HL-60 (cell line): ENCODE measurements around the gene BCAT1.
"Not testable (repeated sequence)": the region's sequence is repeated elsewhere in the genome, so short reads cannot be mapped to it uniquely, and the experiment has no call there.

ENCODE experiments used
- DNase-seq, 2 experiments: peaks; one replicate each; pipeline ENCODE4 v3.0.0-alpha.2; 2010 to 2020; ENCODE audit warnings: low read depth in 1 of 2, low spot score in 1 of 2
- H3K27ac ChIP-seq: fragments of 250-450 bp; sonication (Bioruptor Pico); replicated peaks from 2 replicates; pipeline ENCODE4 v1.5.1; 2020; ENCODE audit warnings: mild to moderate bottlenecking, moderate library complexity
- H3K27me3 ChIP-seq: fragments of 250-450 bp; sonication (Bioruptor Pico); 2 replicates; pipeline ENCODE4 v1.5.1; 2021; ENCODE audit warnings: mild to moderate bottlenecking, moderate library complexity; ENCODE audit not compliant: insufficient read depth, poor library complexity, severe bottlenecking
- H3K4me3 ChIP-seq: replicated peaks from 2 replicates; pipeline ENCODE4 v1.5.1; 2011; ENCODE audit warnings: mild to moderate bottlenecking, control low read depth, low read length; ENCODE audit not compliant: insufficient read depth
- GABPA ChIP-seq: IDR thresholded peaks from 2 replicates; pipeline ENCODE4 v1.6.1; 2012; ENCODE audit warnings: low read depth
- POLR2AphosphoS5 ChIP-seq: IDR thresholded peaks from 2 replicates; pipeline ENCODE4 v1.6.1; 2012; ENCODE audit warnings: low read depth
- SPI1 ChIP-seq: IDR thresholded peaks from 2 replicates; pipeline ENCODE4 v1.6.1; 2012; ENCODE audit warnings: low read depth, mild to moderate bottlenecking, borderline replicate concordance
- TF ChIP-seq, protein P1 (sequence below): IDR thresholded peaks from one replicate; pipeline ENCODE4 v1.5.1; 2011; ENCODE audit warnings: low read length, control low read depth, inconsistent platforms; ENCODE audit not compliant: insufficient read depth
- TF ChIP-seq, protein P2 (sequence below): IDR thresholded peaks from 2 replicates; pipeline ENCODE4 v1.6.1; 2012; ENCODE audit warnings: low read depth; ENCODE audit not compliant: insufficient replicate concordance

Gene BCAT1

DNA sequence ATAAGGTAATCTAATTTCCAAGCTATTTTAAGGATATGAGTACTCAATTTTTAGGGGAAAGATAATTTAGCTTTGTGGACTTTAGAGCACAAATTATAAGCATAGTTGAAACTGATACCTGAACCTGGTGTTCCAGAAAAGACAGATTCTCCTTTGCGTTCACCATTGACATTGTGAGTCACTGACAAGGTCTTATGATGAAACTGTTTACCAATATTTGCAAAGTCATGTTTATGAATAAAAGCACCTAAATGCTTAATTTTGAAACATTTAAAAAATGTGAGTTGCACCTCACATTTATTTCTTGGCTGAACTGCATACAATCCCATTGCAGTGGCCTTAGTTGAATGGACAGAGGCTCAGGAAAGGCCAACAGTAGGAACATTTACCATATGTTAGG, 3.9 kb downstream of the BCAT1 start:
- Histone ChIP-seq H3K27ac (peak overlapping the region; percentile 87; the same call in 1 of the 2 replicates), H3K27me3 (no peaks in the 10 kb centered on the region), H3K4me3 (no peak overlapping the region)
- TF ChIP-seq, protein P1, sequence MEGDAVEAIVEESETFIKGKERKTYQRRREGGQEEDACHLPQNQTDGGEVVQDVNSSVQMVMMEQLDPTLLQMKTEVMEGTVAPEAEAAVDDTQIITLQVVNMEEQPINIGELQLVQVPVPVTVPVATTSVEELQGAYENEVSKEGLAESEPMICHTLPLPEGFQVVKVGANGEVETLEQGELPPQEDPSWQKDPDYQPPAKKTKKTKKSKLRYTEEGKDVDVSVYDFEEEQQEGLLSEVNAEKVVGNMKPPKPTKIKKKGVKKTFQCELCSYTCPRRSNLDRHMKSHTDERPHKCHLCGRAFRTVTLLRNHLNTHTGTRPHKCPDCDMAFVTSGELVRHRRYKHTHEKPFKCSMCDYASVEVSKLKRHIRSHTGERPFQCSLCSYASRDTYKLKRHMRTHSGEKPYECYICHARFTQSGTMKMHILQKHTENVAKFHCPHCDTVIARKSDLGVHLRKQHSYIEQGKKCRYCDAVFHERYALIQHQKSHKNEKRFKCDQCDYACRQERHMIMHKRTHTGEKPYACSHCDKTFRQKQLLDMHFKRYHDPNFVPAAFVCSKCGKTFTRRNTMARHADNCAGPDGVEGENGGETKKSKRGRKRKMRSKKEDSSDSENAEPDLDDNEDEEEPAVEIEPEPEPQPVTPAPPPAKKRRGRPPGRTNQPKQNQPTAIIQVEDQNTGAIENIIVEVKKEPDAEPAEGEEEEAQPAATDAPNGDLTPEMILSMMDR, result no peak
- TF ChIP-seq SPI1, result no peak
- TF ChIP-seq POLR2AphosphoS5, result no peak
- TF ChIP-seq GABPA, result no peak
- TF ChIP-seq, protein P2, sequence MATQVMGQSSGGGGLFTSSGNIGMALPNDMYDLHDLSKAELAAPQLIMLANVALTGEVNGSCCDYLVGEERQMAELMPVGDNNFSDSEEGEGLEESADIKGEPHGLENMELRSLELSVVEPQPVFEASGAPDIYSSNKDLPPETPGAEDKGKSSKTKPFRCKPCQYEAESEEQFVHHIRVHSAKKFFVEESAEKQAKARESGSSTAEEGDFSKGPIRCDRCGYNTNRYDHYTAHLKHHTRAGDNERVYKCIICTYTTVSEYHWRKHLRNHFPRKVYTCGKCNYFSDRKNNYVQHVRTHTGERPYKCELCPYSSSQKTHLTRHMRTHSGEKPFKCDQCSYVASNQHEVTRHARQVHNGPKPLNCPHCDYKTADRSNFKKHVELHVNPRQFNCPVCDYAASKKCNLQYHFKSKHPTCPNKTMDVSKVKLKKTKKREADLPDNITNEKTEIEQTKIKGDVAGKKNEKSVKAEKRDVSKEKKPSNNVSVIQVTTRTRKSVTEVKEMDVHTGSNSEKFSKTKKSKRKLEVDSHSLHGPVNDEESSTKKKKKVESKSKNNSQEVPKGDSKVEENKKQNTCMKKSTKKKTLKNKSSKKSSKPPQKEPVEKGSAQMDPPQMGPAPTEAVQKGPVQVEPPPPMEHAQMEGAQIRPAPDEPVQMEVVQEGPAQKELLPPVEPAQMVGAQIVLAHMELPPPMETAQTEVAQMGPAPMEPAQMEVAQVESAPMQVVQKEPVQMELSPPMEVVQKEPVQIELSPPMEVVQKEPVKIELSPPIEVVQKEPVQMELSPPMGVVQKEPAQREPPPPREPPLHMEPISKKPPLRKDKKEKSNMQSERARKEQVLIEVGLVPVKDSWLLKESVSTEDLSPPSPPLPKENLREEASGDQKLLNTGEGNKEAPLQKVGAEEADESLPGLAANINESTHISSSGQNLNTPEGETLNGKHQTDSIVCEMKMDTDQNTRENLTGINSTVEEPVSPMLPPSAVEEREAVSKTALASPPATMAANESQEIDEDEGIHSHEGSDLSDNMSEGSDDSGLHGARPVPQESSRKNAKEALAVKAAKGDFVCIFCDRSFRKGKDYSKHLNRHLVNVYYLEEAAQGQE, result no peak
- no peak for DNase-seq

DNA sequence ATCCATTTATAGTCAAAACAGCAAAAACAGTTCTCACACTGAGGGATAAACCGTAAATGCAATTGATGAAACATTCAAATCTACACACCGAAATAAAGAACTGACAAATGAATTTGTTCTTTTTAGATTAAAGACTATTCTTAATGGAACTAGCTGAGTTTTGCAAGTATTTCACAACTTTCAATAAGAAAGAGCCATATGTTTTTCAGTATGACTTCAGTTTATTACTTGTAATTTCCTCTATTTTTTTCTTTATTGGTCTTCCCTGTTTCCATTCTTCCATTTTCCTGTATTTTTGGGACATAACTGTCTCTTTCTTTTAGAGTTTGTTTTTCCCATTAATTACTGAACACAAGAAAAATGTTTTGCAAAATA, 4.3 kb downstream of the BCAT1 start:
- Histone ChIP-seq H3K27ac (no peak overlapping the region), H3K4me3 (no peak overlapping the region), H3K27me3 (no peaks in the 10 kb centered on the region)
- DNase-seq, result no peak
- TF ChIP-seq, protein P1, result no peak
- no peak for TF ChIP-seq SPI1
- no peak for TF ChIP-seq POLR2AphosphoS5

DNA sequence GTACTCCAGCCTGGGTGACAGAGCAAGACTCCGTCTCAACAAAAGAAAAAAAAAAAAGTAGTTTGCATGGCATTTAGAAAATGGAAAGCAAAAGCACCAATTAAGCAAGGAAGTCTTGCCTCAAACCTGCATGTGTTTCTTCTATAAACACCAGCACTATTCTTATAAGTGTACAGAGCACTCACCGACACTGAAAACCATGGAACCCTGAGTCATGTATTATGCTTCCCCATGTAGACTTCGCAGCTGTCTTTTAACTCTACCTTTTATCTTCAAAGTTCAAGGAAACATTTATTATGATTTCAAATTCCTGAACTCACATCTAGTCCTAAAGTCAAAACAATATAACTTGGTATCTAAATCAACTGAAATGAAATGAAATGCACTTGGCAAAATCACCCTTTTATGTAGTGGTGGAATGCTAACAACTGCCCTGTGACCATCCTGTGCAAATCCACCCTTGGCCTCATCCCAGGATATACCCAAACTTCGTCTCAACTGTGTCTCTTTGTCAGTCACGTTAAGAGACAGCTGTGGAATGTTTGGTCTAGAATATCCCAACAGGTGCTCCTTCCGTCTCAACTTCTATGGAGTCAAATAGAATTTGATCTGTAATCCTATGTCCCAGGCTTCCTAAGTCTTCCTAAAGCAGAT, 4.8 kb downstream of the BCAT1 start:
- DNase-seq, result no peak
- TF ChIP-seq GABPA (no peak), POLR2AphosphoS5 (no peak), SPI1 (no peak)
- TF ChIP-seq, protein P2, result no peak
- TF ChIP-seq, protein P1, result no peak
- Histone ChIP-seq H3K27me3 (no peaks in the 10 kb centered on the region), H3K4me3 (no peak overlapping the region), H3K27ac (no peak overlapping the region)

DNA sequence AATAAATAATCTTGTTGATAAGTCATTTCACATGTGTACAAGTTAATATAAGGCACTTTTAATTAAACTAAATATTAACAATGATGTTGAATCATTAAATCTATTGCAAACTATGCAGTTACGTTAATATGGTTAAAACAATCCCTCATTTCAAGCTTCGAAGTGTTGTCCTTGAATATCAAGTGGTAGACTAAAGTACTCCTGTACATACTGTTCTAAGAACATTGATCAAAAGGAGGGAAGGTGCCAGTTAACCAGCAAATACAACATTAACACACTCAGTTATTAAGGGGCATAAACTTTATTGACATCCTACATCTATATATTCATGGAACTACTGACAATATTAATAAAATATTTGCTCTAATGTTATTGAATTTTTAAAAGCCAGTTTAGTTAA, 8.7 kb downstream of the BCAT1 start:
- Histone ChIP-seq H3K27me3 (no peaks in the 10 kb centered on the region), H3K4me3 (no peak overlapping the region), H3K27ac (no peak overlapping the region)
- DNase-seq, result no peak
- TF ChIP-seq, protein P1, result no peak
- TF ChIP-seq SPI1, result no peak
- TF ChIP-seq POLR2AphosphoS5, result no peak
- no peak for TF ChIP-seq GABPA
- TF ChIP-seq, protein P2, result no peak

DNA sequence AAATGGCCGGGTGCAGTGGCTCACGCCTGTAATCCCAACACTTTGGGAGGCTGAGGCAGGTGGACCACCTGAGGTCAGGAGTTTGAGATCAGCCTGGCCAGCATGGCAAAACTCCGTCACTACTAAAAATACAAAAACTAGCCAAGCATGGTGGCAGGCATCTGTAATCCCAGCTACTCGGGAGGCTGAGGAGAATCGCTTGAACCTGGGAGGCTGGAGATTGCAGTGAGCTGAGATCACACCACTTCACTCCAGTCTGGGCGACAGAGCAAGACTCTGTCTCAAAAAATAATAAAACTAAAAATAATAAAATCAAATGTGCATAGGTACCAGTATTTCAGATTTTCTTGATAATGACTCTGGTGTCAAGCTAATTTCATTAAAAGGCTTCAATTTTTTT, 9.3 kb downstream of the BCAT1 start:
- not testable (repeated sequence) for DNase-seq, H3K27ac ChIP-seq, H3K4me3 ChIP-seq, H3K27me3 ChIP-seq
